Liver (tissue), 9 donors: ENCODE data around the gene BRD3. TPM values are rescaled to one million over a fixed set of nuclear protein-coding genes. Genes with fewer than 3 reads are reported as not detected.

Source experiments
- DNase-seq: peaks from one replicate; pipeline ENCODE4 v3.0.0-alpha.2; 2017; ENCODE audit warnings: low spot score
- H3K27ac ChIP-seq, 2 donors: one replicate each; pipeline ENCODE4 v1.7.0; 2013; ENCODE audit warnings: inconsistent platforms in 2 of 2, low read length in 2 of 2, control low read depth in 1 of 2, low read depth in 1 of 2, mild to moderate bottlenecking in 1 of 2
- H3K27me3 ChIP-seq, 4 donors: one replicate each; pipeline versions ENCODE4 v1.6.1 to v1.7.0; 2013; ENCODE audit warnings: low read length in 3 of 4, inconsistent platforms in 1 of 4, mild to moderate bottlenecking in 1 of 4, moderate library complexity in 1 of 4; ENCODE audit not compliant: control insufficient read depth in 4 of 4, insufficient read depth in 4 of 4
- H3K36me3 ChIP-seq, 4 donors: one replicate each; pipeline versions ENCODE4 v1.6.1 to v1.7.0; 2013; ENCODE audit warnings: low read length in 3 of 4, mild to moderate bottlenecking in 3 of 4, low read depth in 1 of 4, moderate library complexity in 1 of 4; ENCODE audit not compliant: control insufficient read depth in 4 of 4, insufficient read depth in 3 of 4
- H3K4me1 ChIP-seq, 4 donors: one replicate each; pipeline versions ENCODE4 v1.6.1 to v1.7.0; 2013; ENCODE audit warnings: low read length in 3 of 4, mild to moderate bottlenecking in 3 of 4, moderate library complexity in 1 of 4; ENCODE audit not compliant: control insufficient read depth in 4 of 4, insufficient read depth in 4 of 4
- H3K4me3 ChIP-seq, 3 donors: one replicate each; pipeline versions ENCODE4 v1.6.1 to v1.7.0; 2013; ENCODE audit warnings: low read length in 3 of 3, control low read depth in 1 of 3, low read depth in 1 of 3, mild to moderate bottlenecking in 1 of 3
- H3K9ac ChIP-seq, 2 donors: one replicate each; pipeline ENCODE4 v1.7.0; 2013; ENCODE audit warnings: low read length in 2 of 2, mild to moderate bottlenecking in 2 of 2, moderate library complexity in 2 of 2, control low read depth in 1 of 2, low read depth in 1 of 2
- H3K9me3 ChIP-seq, 4 donors: one replicate each; pipeline versions ENCODE4 v1.6.1 to v1.7.0; 2013; ENCODE audit warnings: low read length in 3 of 4; ENCODE audit not compliant: control insufficient read depth in 4 of 4
- ATF3 ChIP-seq: IDR thresholded peaks from 2 replicates; pipeline ENCODE4 v1.6.1; 2016; ENCODE audit warnings: antibody characterized with exemption
- CTCF ChIP-seq: fragments of 150-350 bp; IDR thresholded peaks from 2 replicates; pipeline ENCODE4 v1.5.1; 2017; ENCODE audit warnings: improper control_type of control experiment, low read depth, low read length; ENCODE audit not compliant: missing input control
- EGR1 ChIP-seq, 2 donors: IDR thresholded peaks; 2 replicates each; pipeline ENCODE4 v1.6.1; 2016 to 2018; ENCODE audit warnings: antibody characterized with exemption in 2 of 2, low read depth in 2 of 2
- FOXA1 ChIP-seq: IDR thresholded peaks from 2 replicates; pipeline ENCODE4 v1.6.1; 2016; ENCODE audit warnings: antibody characterized with exemption
- HNF4A ChIP-seq, 2 donors: conservative IDR thresholded peaks; 2 replicates each; pipeline ENCODE4 v1.6.1; 2016; ENCODE audit warnings: antibody characterized with exemption in 2 of 2, mild to moderate bottlenecking in 2 of 2
- HNF4G ChIP-seq: IDR thresholded peaks from 2 replicates; pipeline ENCODE4 v1.6.1; 2016; ENCODE audit warnings: antibody characterized with exemption
- JUND ChIP-seq, 2 donors: IDR thresholded peaks; 2 replicates each; pipeline ENCODE4 v1.6.1; 2016; ENCODE audit warnings: antibody characterized with exemption in 2 of 2
- RAD21 ChIP-seq, 2 donors: IDR thresholded peaks; 2 replicates each; pipeline ENCODE4 v1.6.1; 2016; ENCODE audit warnings: antibody characterized with exemption in 2 of 2, mild to moderate bottlenecking in 2 of 2
- REST ChIP-seq: IDR thresholded peaks from 2 replicates; pipeline ENCODE4 v1.6.1; 2016; ENCODE audit warnings: antibody characterized with exemption, mild to moderate bottlenecking
- RXRA ChIP-seq, 2 donors: IDR thresholded peaks; 2 replicates each; pipeline ENCODE4 v1.6.1; 2017 to 2018; ENCODE audit warnings: antibody characterized with exemption in 2 of 2, mild to moderate bottlenecking in 1 of 2
- TAF1 ChIP-seq: conservative IDR thresholded peaks from 2 replicates; pipeline ENCODE4 v1.6.1; 2016; ENCODE audit warnings: antibody characterized with exemption, mild to moderate bottlenecking
- WGBS: extraction: QIAGEN DNeasy Blood & Tissue Kit; methylation state at CpG from one replicate; pipeline ENCODE4 v1.1.7; 2013; 5-methylcytosine and 5-hydroxymethylcytosine counted together
- polyA plus RNA-seq, 2 donors: library from polyadenylated mRNA; stranded (reverse) in 1 of 2; unstranded in 1 of 2; fragments of 200-250 nt in 1 of 2; fragments of >200 nt in 1 of 2; fragmentation: Nextera tagmentation in 1 of 2; extraction: Ambion mirVana in 1 of 2; gene quantifications; one replicate each; pipeline versions ENCODE4 v1.2.1 to v1.2.3, GENCODE V29; 2013 to 2015
- total RNA-seq, 2 donors: library from RNA; depleted of rRNA; stranded (reverse); fragments of >200 nt; gene quantifications; one replicate each; pipeline ENCODE4 v1.2.3, GENCODE V29; 2014
- donor health status: healthy.
- donor health status: healthy.
- donor health status: healthy.
- donor health status: healthy.
- donor health status: healthy.

BRD3 gene
- total and polyA plus RNA-seq, 4 donors = 7.2 to 17.7 (median 12.7) TPM

GRCh38 chr9:134061688-134062371 lies 6.0 kb downstream of the BRD3 start:
- WGBS = 88% methylated on average over 22 of the region's 22 CpGs
- H3K4me3 ChIP-seq = no peak overlapping the region
- peaks cover 28 to 68% (median 54%) of the 10 kb centered on the region in 4 donors for H3K4me1 ChIP-seq
- DNase-seq = no peak
- H3K9me3 ChIP-seq = no peaks in the 10 kb centered on the region
- H3K36me3 ChIP-seq = no peaks in the 10 kb centered on the region
- no peak for TF ChIP-seq REST
- TF ChIP-seq RXRA (IDR thresholded peaks at IDR 0.05) = no peak
- no peak for TF ChIP-seq CTCF
- TF ChIP-seq RAD21 (IDR thresholded peaks at IDR 0.05) = no peak
- TF ChIP-seq TAF1 = no peak
- H3K9ac ChIP-seq = no peak overlapping the region
- H3K27me3 ChIP-seq = no peaks in the 10 kb centered on the region
- H3K27ac ChIP-seq = no peak overlapping the region

GRCh38 chr9:134061019-134061687 lies 6.7 kb downstream of the BRD3 start:
- Histone ChIP-seq H3K27ac (no peak overlapping the region), H3K9me3 (no peaks in the 10 kb centered on the region), H3K9ac (no peak overlapping the region), H3K36me3 (no peaks in the 10 kb centered on the region), H3K4me3 (no peak overlapping the region), H3K4me1 (peaks cover 33 to 68% (median 54%) of the 10 kb centered on the region in 4 donors), H3K27me3 (no peaks in the 10 kb centered on the region)
- 95% methylated on average over 4 of the region's 4 CpGs for WGBS
- TF ChIP-seq JUND (IDR thresholded peaks at IDR 0.05) (no peak), HNF4G (no peak), ATF3 (no peak), EGR1 (IDR thresholded peaks at IDR 0.05; ENCODE audit: low read depth in 2 of 2) (no peak), FOXA1 (no peak), RAD21 (IDR thresholded peaks at IDR 0.05) (no peak), TAF1 (no peak)
- no peak for DNase-seq

- Histone ChIP-seq H3K27me3 (no peaks in the 10 kb centered on the region), H3K9ac (no peak overlapping the region), H3K4me3 (no peak overlapping the region), H3K27ac (no peak overlapping the region), H3K4me1 (peaks cover 33 to 68% (median 54%) of the 10 kb centered on the region in 4 donors), H3K36me3 (no peaks in the 10 kb centered on the region), H3K9me3 (no peaks in the 10 kb centered on the region)
- no peak for DNase-seq
- TF ChIP-seq HNF4A (conservative IDR thresholded peaks at IDR 0.05) (no peak), TAF1 (no peak), HNF4G (no peak)
- WGBS = 82% methylated on average over 4 of the region's 4 CpGs
Measured at GRCh38 chr9:134060546-134060945, 7.3 kb downstream of the BRD3 start.
